ENCODE data around the gene ZPLD1.

Gene ZPLD1

GRCh38 chr3:102415553-102415952 lies 19.3 kb upstream of the ZPLD1 start:
- H3K4me3 ChIP-seq (ENCODE audit: severe bottlenecking): no peak overlapping the region
- no peak for TF ChIP-seq CTCF (IDR thresholded peaks at IDR 0.05; ENCODE audit: poor library complexity, severe bottlenecking)

GRCh38 chr3:102419786-102420185 lies 15.0 kb upstream of the ZPLD1 start:
- Histone ChIP-seq H3K9me3 (ENCODE audit: severe bottlenecking) (no peaks in the 10 kb centered on the region), H3K4me3 (ENCODE audit: severe bottlenecking) (no peak overlapping the region), H3K36me3 (ENCODE audit: low read depth) (no peaks in the 10 kb centered on the region), H3K4me1 (ENCODE audit: insufficient read depth, poor library complexity, severe bottlenecking) (no peaks in the 10 kb centered on the region), H3K27ac (ENCODE audit: poor library complexity, severe bottlenecking) (no peak overlapping the region), H3K27me3 (ENCODE audit: insufficient read depth, poor library complexity, severe bottlenecking) (no peaks in the 10 kb centered on the region)
- ATAC-seq (ENCODE audit: low read depth): no peak
- TF ChIP-seq CTCF (IDR thresholded peaks at IDR 0.05; ENCODE audit: poor library complexity, severe bottlenecking): no peak
- no peak for DNase-seq (ENCODE audit: low spot score)

More at GRCh38 chr3:102415553-102415952, 19.3 kb upstream of the ZPLD1 start:
- H3K27me3 ChIP-seq (ENCODE audit: insufficient read depth, poor library complexity, severe bottlenecking): no peaks in the 10 kb centered on the region
- ATAC-seq (ENCODE audit: low read depth) (no peak), DNase-seq (ENCODE audit: low spot score) (no peak)
- no peaks in the 10 kb centered on the region for H3K4me1 ChIP-seq (ENCODE audit: insufficient read depth, poor library complexity, severe bottlenecking)
- H3K36me3 ChIP-seq (ENCODE audit: low read depth): no peaks in the 10 kb centered on the region
- H3K9me3 ChIP-seq (ENCODE audit: severe bottlenecking): no peaks in the 10 kb centered on the region
- H3K27ac ChIP-seq (ENCODE audit: poor library complexity, severe bottlenecking): no peak overlapping the region

DNA sequence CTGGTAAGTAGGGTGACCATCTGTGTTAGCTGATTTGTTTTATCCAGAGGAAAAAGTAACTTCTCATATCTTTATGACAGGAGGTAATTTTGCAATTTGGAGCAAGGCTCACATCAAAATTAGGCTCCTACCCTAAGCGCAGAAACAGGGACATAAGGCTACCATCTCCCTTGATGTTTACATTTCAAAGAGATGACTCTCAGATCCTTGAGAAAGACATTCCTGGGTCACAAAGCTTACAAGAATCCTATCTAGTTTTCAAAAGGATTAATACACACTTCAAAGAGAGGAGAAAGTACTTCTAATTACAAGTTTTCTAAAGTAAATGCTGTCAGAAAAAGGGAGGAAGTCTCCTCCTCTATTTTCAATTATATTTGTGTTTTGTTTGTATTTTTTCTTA lies 7.0 kb downstream of the ZPLD1 start:
- Histone ChIP-seq H3K27ac (ENCODE audit: poor library complexity, severe bottlenecking) (no peak overlapping the region), H3K4me3 (ENCODE audit: severe bottlenecking) (no peak overlapping the region), H3K9me3 (ENCODE audit: severe bottlenecking) (no peaks in the 10 kb centered on the region), H3K36me3 (ENCODE audit: low read depth) (no peaks in the 10 kb centered on the region), H3K4me1 (ENCODE audit: insufficient read depth, poor library complexity, severe bottlenecking) (no peaks in the 10 kb centered on the region), H3K27me3 (ENCODE audit: insufficient read depth, poor library complexity, severe bottlenecking) (no peaks in the 10 kb centered on the region)
- TF ChIP-seq CTCF (IDR thresholded peaks at IDR 0.05; ENCODE audit: poor library complexity, severe bottlenecking): no peak
- no peak for DNase-seq (ENCODE audit: low spot score)
- ATAC-seq (ENCODE audit: low read depth): no peak

- no peaks in the 10 kb centered on the region for H3K36me3 ChIP-seq (ENCODE audit: low read depth)
- H3K27me3 ChIP-seq (ENCODE audit: insufficient read depth, poor library complexity, severe bottlenecking): no peaks in the 10 kb centered on the region
- TF ChIP-seq CTCF (IDR thresholded peaks at IDR 0.05; ENCODE audit: poor library complexity, severe bottlenecking): no peak
- no peak overlapping the region for H3K27ac ChIP-seq (ENCODE audit: poor library complexity, severe bottlenecking)
- H3K4me1 ChIP-seq (ENCODE audit: insufficient read depth, poor library complexity, severe bottlenecking): peaks cover 7% of the 10 kb centered on the region
- no peaks in the 10 kb centered on the region for H3K9me3 ChIP-seq (ENCODE audit: severe bottlenecking)
- no peak overlapping the region for H3K4me3 ChIP-seq (ENCODE audit: severe bottlenecking)
- DNase-seq (ENCODE audit: low spot score): no peak
- no peak for ATAC-seq (ENCODE audit: low read depth)
These were observed 8.2 kb downstream of the ZPLD1 start for GRCh38 chr3:102443021-102443420.

DNA sequence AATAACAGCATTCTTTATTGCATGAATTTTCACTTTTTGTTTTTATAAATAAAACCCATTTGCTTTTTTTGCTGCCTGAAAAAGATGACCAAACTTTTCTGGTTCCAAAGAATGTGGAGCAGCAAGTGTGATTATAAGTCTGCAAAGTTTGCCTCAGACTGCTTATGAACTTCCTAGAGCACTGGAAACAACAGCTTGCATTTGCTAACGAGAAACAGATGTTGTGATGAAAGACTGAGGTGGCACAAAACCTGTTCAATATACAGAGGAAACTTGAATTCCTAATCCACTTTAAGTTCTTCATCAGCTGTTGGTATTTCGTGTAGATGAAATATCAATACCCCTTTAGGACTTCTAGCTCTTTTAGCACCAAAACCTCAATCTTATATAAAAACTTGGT lies 9.3 kb downstream of the ZPLD1 start:
- Histone ChIP-seq H3K27ac (ENCODE audit: poor library complexity, severe bottlenecking) (no peak overlapping the region), H3K4me3 (ENCODE audit: severe bottlenecking) (no peak overlapping the region), H3K9me3 (ENCODE audit: severe bottlenecking) (no peaks in the 10 kb centered on the region), H3K27me3 (ENCODE audit: insufficient read depth, poor library complexity, severe bottlenecking) (no peaks in the 10 kb centered on the region), H3K36me3 (ENCODE audit: low read depth) (no peaks in the 10 kb centered on the region), H3K4me1 (ENCODE audit: insufficient read depth, poor library complexity, severe bottlenecking) (peaks cover 7% of the 10 kb centered on the region)
- no peak for DNase-seq (ENCODE audit: low spot score)
- no peak for ATAC-seq (ENCODE audit: low read depth)
- no peak for TF ChIP-seq CTCF (IDR thresholded peaks at IDR 0.05; ENCODE audit: poor library complexity, severe bottlenecking)

All from RWPE2 (cell line).